ENCODE measurements around the gene ASB3.

DNA sequence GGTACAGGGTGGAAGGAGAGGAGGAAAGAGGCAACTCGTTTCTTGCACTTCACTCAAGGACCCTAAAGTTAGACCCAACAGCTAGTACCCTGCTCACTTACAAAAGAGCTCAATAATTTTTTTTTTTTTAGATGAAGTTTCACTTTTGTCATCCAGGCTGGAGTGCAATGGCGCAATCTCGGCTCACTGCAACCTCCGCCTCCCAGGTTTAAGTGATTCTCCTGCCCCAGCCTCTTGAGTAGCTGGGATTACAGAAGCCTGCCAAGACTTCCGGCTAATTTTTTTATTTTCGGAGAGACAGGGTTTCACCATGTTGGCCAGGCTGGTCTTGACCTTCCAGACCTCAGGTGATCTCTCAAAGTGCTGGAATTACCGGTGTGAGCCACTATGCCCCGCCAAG is 4.1 kb downstream of the ASB3 start:
- TF ChIP-seq POLR2A (IDR thresholded peaks at IDR 0.05): no peak
- no peak for TF ChIP-seq CTCF (IDR thresholded peaks at IDR 0.05)

Measured in lower leg skin (tissue), 3 donors.